GM20000 (cell line): ENCODE results near the gene NOSIP.

Experiments
- DNase-seq: peaks from one replicate; pipeline ENCODE4 v3.0.0; 2012; ENCODE audit warnings: low spot score
- CTCF ChIP-seq: IDR thresholded peaks from 2 replicates; pipeline ENCODE4 v1.5.1; 2012; ENCODE audit warnings: mild to moderate bottlenecking, control low read depth; ENCODE audit errors: extremely low read depth, missing control alignments

The NOSIP gene

GRCh38 chr19:49528211-49528771 lies 52.1 kb downstream of the NOSIP start:
- no peak for TF ChIP-seq CTCF
- DNase-seq, result no peak

- TF ChIP-seq CTCF, result no peak
- DNase-seq, result no peak
Observed at GRCh38 chr19:49524812-49525455, 55.4 kb downstream of the NOSIP start.

GRCh38 chr19:49520705-49521319 lies 59.5 kb downstream of the NOSIP start:
- TF ChIP-seq CTCF, result no peak

GRCh38 chr19:49518033-49518432 lies 62.3 kb downstream of the NOSIP start:
- no peak for DNase-seq
- TF ChIP-seq CTCF, result no peak

More at GRCh38 chr19:49520705-49521319, 59.5 kb downstream of the NOSIP start:
- DNase-seq, result no peak

- TF ChIP-seq CTCF, result no peak
- DNase-seq, result no peak
Observed at GRCh38 chr19:49515767-49516166, 64.6 kb downstream of the NOSIP start.

GRCh38 chr19:49514151-49514550 lies 66.2 kb downstream of the NOSIP start:
- TF ChIP-seq CTCF, result no peak
- peak; percentile 4 for DNase-seq

- no peak for TF ChIP-seq CTCF
- DNase-seq, result no peak
Observed at GRCh38 chr19:49513746-49514118, 66.6 kb downstream of the NOSIP start.
